HG03280 (cell line): ENCODE measurements around the gene TMEM132D.
"Not testable (repeated sequence)": the region's sequence is repeated elsewhere in the genome, so short reads cannot be mapped to it uniquely, and the experiment has no call there.

ENCODE experiments used
- ATAC-seq: cut with Tn5 transposase; IDR thresholded peaks from one replicate; pipeline ENCODE4 v1.9.1; 2021; ENCODE audit warnings: mild to moderate bottlenecking, moderate library complexity; ENCODE audit not compliant: unreplicated experiment

The TMEM132D gene

GRCh38 chr12:129549020-129549419 is 354.8 kb downstream of the TMEM132D start:
- ATAC-seq, result not testable (repeated sequence)

GRCh38 chr12:129544716-129545115 is 359.1 kb downstream of the TMEM132D start:
- ATAC-seq, result no peak

- no peak for ATAC-seq
These were observed 362.9 kb downstream of the TMEM132D start for GRCh38 chr12:129540954-129541353.

GRCh38 chr12:129540249-129540648 is 363.6 kb downstream of the TMEM132D start:
- ATAC-seq, result no peak

- ATAC-seq, result not testable (repeated sequence)
These were observed 365.0 kb downstream of the TMEM132D start for GRCh38 chr12:129538724-129539335.

GRCh38 chr12:129538137-129538536 is 365.7 kb downstream of the TMEM132D start:
- ATAC-seq, result no peak

- ATAC-seq, result no peak
These were observed 368.7 kb downstream of the TMEM132D start for GRCh38 chr12:129534966-129535750.

GRCh38 chr12:129532707-129533499 is 370.9 kb downstream of the TMEM132D start:
- no peak for ATAC-seq

- no peak for ATAC-seq
These were observed 371.7 kb downstream of the TMEM132D start for GRCh38 chr12:129532082-129532481.

- peak; percentile 47 for ATAC-seq
These were observed 372.8 kb downstream of the TMEM132D start for GRCh38 chr12:129530984-129531383.

- peak; percentile 84 for ATAC-seq
These were observed 373.3 kb downstream of the TMEM132D start for GRCh38 chr12:129530517-129530916.

GRCh38 chr12:129527506-129527905 is 376.3 kb downstream of the TMEM132D start:
- ATAC-seq, result no peak

- no peak for ATAC-seq
These were observed 380.2 kb downstream of the TMEM132D start for GRCh38 chr12:129523621-129524020.

GRCh38 chr12:129520739-129521138 is 383.1 kb downstream of the TMEM132D start:
- no peak for ATAC-seq

- ATAC-seq, result no peak
These were observed 400.0 kb downstream of the TMEM132D start for GRCh38 chr12:129503802-129504201.

- ATAC-seq, result no peak
These were observed 407.6 kb downstream of the TMEM132D start for GRCh38 chr12:129496226-129496625.

GRCh38 chr12:129494766-129495165 is 409.1 kb downstream of the TMEM132D start:
- ATAC-seq, result no peak

GRCh38 chr12:129494260-129494659 is 409.6 kb downstream of the TMEM132D start:
- ATAC-seq, result no peak

- ATAC-seq, result no peak
These were observed 414.6 kb downstream of the TMEM132D start for GRCh38 chr12:129489100-129489676.

GRCh38 chr12:129486931-129487330 is 416.9 kb downstream of the TMEM132D start:
- no peak for ATAC-seq
